ENCODE data around the gene MARVELD3. TPM values are rescaled to one million over a fixed set of nuclear protein-coding genes. Genes with fewer than 3 reads are reported as not detected.

MARVELD3 gene
- total RNA-seq, 1 experiment from 2014 or later = 27.0 TPM

- no peak overlapping the region for H3T11ph ChIP-seq (ENCODE audit: low read length)
- no peak overlapping the region for H3K27ac ChIP-seq (ENCODE audit: insufficient read length, low read depth, low read length)
- H3K4ac ChIP-seq (ENCODE audit: low read depth, low read length) = no peak overlapping the region
- H3K27me3 ChIP-seq (ENCODE audit: insufficient read depth, low read length) = no peaks in the 10 kb centered on the region
- H3K4me3 Mint-ChIP-seq = no peak overlapping the region
- no peak overlapping the region for H2BK15ac ChIP-seq (ENCODE audit: low read depth, low read length)
- no peak overlapping the region for H3K9ac ChIP-seq (ENCODE audit: extremely low read depth, insufficient read length, low read length)
- no peak overlapping the region for H3K27ac Mint-ChIP-seq
- TF ChIP-seq CTCF (conservative IDR thresholded peaks at IDR 0.05) = no peak
- H3K14ac ChIP-seq (ENCODE audit: insufficient read depth, low read length) = no peak overlapping the region
- no peak overlapping the region for H3K18ac ChIP-seq (ENCODE audit: insufficient read length, low read depth, low read length)
- DNase-seq = no peak
- H3K9me3 ChIP-seq (ENCODE audit: control insufficient read depth, low read depth, low read length) = no peaks in the 10 kb centered on the region
- no peak overlapping the region for H4K5ac ChIP-seq (ENCODE audit: insufficient read length, low read depth, low read length)
- no peaks in the 10 kb centered on the region for H3K79me2 ChIP-seq (ENCODE audit: insufficient read depth, low read length)
- no peak overlapping the region for H2BK20ac ChIP-seq (ENCODE audit: low read depth, low read length, poor library complexity, severe bottlenecking)
- no peaks in the 10 kb centered on the region for H3K79me1 ChIP-seq (ENCODE audit: insufficient read depth, low read depth, low read length, poor library complexity, severe bottlenecking)
- H4K91ac ChIP-seq (ENCODE audit: insufficient read length, low read depth, low read length) = no peak overlapping the region
- no peak overlapping the region for H4K8ac ChIP-seq (replicated peaks; ENCODE audit: insufficient read length, low read depth, low read length)
- no peaks in the 10 kb centered on the region for H3K4me1 ChIP-seq (ENCODE audit: insufficient read depth, low read length)
- H3K9me3 Mint-ChIP-seq = no peaks in the 10 kb centered on the region
- H3K4me1 Mint-ChIP-seq = no peaks in the 10 kb centered on the region
- no peak overlapping the region for H2BK5ac ChIP-seq (ENCODE audit: insufficient read length, low read length)
- no peak overlapping the region for H2BK12ac ChIP-seq (ENCODE audit: insufficient read length, low read depth, low read length)
- no peak overlapping the region for H2AK5ac ChIP-seq (ENCODE audit: insufficient read length, low read length)
- H2AFZ ChIP-seq (ENCODE audit: low read length) = no peak overlapping the region
- H2BK120ac ChIP-seq (ENCODE audit: low read depth, low read length, poor library complexity, severe bottlenecking) = no peak overlapping the region
- H3K27me3 Mint-ChIP-seq (ENCODE audit: low read depth) = no peaks in the 10 kb centered on the region
- H3K23me2 ChIP-seq (ENCODE audit: insufficient read length, low read depth, low read length, poor library complexity, severe bottlenecking) = no peaks in the 10 kb centered on the region
- peaks cover 11 to 79% (median 43%) of the 10 kb centered on the region in 3 experiments; a peak in 6 of 7 replicates for H3K36me3 Mint-ChIP-seq (ENCODE audit: insufficient read depth in 1 of 3, low read depth in 3 of 3)
- no peak overlapping the region for H3K4me2 ChIP-seq (ENCODE audit: insufficient read depth, insufficient read length, low read length)
- WGBS (ENCODE audit: extremely low coverage, insufficient read length, low lambda C conversion rate) = no CpG with 5 or more reads among the region's 3 CpGs
- no peaks in the 10 kb centered on the region for H4K20me1 ChIP-seq (ENCODE audit: control insufficient read depth, insufficient read depth, insufficient read length)
- no peak overlapping the region for H3K56ac ChIP-seq (ENCODE audit: insufficient read length, low read depth, low read length)
- H3K23ac ChIP-seq (ENCODE audit: insufficient read length, low read depth, low read length) = no peak overlapping the region
These were observed 49.4 kb downstream of the MARVELD3 start for GRCh38 chr16:71675380-71675779.

All from H9 (cell line).